ENCODE measurements around the gene KRTAP4-9. TPM values are rescaled to one million over a fixed set of nuclear protein-coding genes. Genes with fewer than 3 reads are reported as not detected.
"Not testable (repeated sequence)": the region's sequence is repeated elsewhere in the genome, so short reads cannot be mapped to it uniquely, and the experiment has no call there.

Gene KRTAP4-9
- total and polyA plus RNA-seq, 9 of the 15 experiments (the other 6 are each of a cell fraction or from before 2014, with no cell fraction given): not detected

DNA sequence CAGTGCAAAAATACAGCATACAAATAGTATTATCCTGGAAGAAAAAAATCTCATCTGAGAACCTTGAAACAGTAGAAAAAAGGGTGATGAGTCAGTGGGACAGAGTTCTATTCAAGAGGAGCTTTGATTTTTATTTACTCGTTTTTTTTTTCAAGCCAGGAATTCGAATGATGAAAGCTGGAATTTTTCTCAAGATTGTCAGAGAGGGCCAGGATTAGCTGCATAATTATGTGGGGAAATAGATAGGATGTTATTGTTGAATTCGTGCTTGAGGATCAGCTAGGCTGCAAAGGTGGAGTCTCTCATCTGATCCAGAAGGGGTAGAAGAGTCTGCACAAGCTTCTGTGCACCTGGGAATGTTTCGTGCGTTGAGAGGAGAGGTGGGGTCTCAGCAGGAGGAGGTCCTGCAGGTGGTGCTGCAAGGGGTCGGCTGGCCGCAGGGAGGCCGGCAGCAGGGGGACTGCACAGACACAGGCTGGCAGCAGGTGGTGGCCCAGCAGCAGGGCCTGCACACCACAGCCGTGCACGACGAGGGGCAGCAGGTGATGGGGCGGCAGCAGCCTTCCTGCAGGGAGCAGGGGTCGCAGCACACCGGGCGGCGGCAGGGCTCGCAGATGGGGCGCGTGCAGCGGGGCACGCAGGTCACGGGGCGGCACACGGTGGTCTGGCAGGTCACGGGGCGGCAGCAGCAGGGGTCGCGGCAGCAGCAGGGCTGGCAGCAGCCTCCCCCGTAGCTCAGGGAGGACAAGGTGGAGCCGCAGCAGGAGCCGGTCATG is 45.7 kb upstream of the KRTAP4-9 start:
- POLR2A ChIA-PET: interaction anchor here (0.9 to 1.3 kb wide), 2 partner anchors 30 to 240 kb away, joined by 3 to 4 read pairs; no protein-coding TSS in a partner anchor
- FAIRE-seq; BruUV-seq (replicated peaks): not testable (repeated sequence)

GRCh38 chr17:41060052-41060604 is 45.1 kb upstream of the KRTAP4-9 start, which contains the start of gene KRTAP2-3:
Gene KRTAP2-3 (minus strand): TSS chr17:41060114. CDS start chr17:41060050, 64 bp downstream.
- no peaks in the 10 kb centered on the region for H3K9me1 ChIP-seq (ENCODE audit: control insufficient read depth, insufficient read depth, low read length)
- WGBS (ENCODE audit: insufficient coverage, low coverage, missing lambda C conversion rate): 0% methylated on average over 6 of the region's 6 CpGs
- FAIRE-seq (no peak), ATAC-seq (no peak), DNase-seq (ENCODE audit: extremely low read depth in 1 of 4, low spot score in 3 of 4) (no peak)
- ChIA-PET CTCF (ENCODE audit: low intra/inter-chr PET ratio) (no interaction called here), POLR2A (no interaction called here)
- no peak within 1 kb of the TSS for H2AFZ ChIP-seq (ENCODE audit: low read depth, low read length)
- intact Hi-C loops (cut with micrococcal nuclease): no loop called here
- no peak within 1 kb of the TSS for H3K27ac ChIP-seq (ENCODE audit: extremely low read depth, low read depth, low read length)
- H3K79me2 ChIP-seq (ENCODE audit: control insufficient read depth, insufficient read depth, low read length): no peaks in the 10 kb centered on the region
- H3K9ac ChIP-seq (ENCODE audit: insufficient read depth in 1 of 2, low read depth in 2 of 2, low read length in 2 of 2): no peak within 1 kb of the TSS
- H3K4me3 ChIP-seq: no peak within 1 kb of the TSS
- H3K36me3 ChIP-seq (ENCODE audit: control insufficient read depth, insufficient read depth, low read length): no peaks in the 10 kb centered on the region
- in situ Hi-C loops (cut with MboI): no loop called here
- H4K20me1 ChIP-seq (replicated peaks; ENCODE audit: control insufficient read depth, insufficient read depth, low read length): no peaks in the 10 kb centered on the region; the same call in 1 of the 2 replicates
- TF ChIP-seq ZNF212 (CRISPR knock-in tag; IDR thresholded peaks at IDR 0.05) (no peak), BHLHE40 (IDR thresholded peaks at IDR 0.05; ENCODE audit: low read length) (no peak)
- H3K4me1 ChIP-seq (replicated peaks in 1 of 2; ENCODE audit: control insufficient read depth in 2 of 2, insufficient read depth in 2 of 2, low read length in 2 of 2): no peaks in the 10 kb centered on the region
- H3K9me3 ChIP-seq (replicated peaks; ENCODE audit: control insufficient read depth, insufficient read depth, low read depth, low read length): no peaks in the 10 kb centered on the region
- BruUV-seq (replicated peaks): no TSS peak
- no peak within 1 kb of the TSS for H3K4me2 ChIP-seq (ENCODE audit: insufficient read depth, low read length)
- H3K27me3 ChIP-seq (ENCODE audit: control insufficient read depth in 2 of 2, insufficient read depth in 2 of 2, low read length in 2 of 2): peaks cover 4 to 5% of the 10 kb centered on the region in 2 experiments; a peak in 4 of 5 replicates

More for the DNA sequence above, 45.7 kb upstream of the KRTAP4-9 start:
- H3K79me2 ChIP-seq (ENCODE audit: control insufficient read depth, insufficient read depth, low read length); H2AFZ ChIP-seq (ENCODE audit: low read depth, low read length); H3K27ac ChIP-seq (ENCODE audit: extremely low read depth, low read depth, low read length); H3K9me3 ChIP-seq (replicated peaks; ENCODE audit: control insufficient read depth, insufficient read depth, low read depth, low read length); H3K9me1 ChIP-seq (ENCODE audit: control insufficient read depth, insufficient read depth, low read length); in situ Hi-C loops (cut with MboI); H4K20me1 ChIP-seq (replicated peaks; ENCODE audit: control insufficient read depth, insufficient read depth, low read length); H3K4me1 ChIP-seq (replicated peaks in 1 of 2; ENCODE audit: control insufficient read depth in 2 of 2, insufficient read depth in 2 of 2, low read length in 2 of 2); DNase-seq (ENCODE audit: extremely low read depth in 1 of 4, low spot score in 3 of 4); H3K36me3 ChIP-seq (ENCODE audit: control insufficient read depth, insufficient read depth, low read length); H3K27me3 ChIP-seq (ENCODE audit: control insufficient read depth in 2 of 2, insufficient read depth in 2 of 2, low read length in 2 of 2); ATAC-seq; H3K9ac ChIP-seq (ENCODE audit: insufficient read depth in 1 of 2, low read depth in 2 of 2, low read length in 2 of 2); H3K4me3 ChIP-seq; H3K4me2 ChIP-seq (ENCODE audit: insufficient read depth, low read length); intact Hi-C loops (cut with micrococcal nuclease): not testable (repeated sequence)
- CTCF ChIA-PET (ENCODE audit: low intra/inter-chr PET ratio): interaction anchor here (0.7 kb wide), 1 partner anchor 206 kb away, joined by 3 read pairs; no protein-coding TSS in a partner anchor
- 1% methylated on average over 9 of the region's 31 CpGs for WGBS (ENCODE audit: insufficient coverage, low coverage, missing lambda C conversion rate)
